Astrocyte (in vitro differentiated cells and primary cell): ENCODE measurements around the gene CCSER1. TPM values are rescaled to one million over a fixed set of nuclear protein-coding genes. Genes with fewer than 3 reads are reported as not detected.

Experiments used
- DNase-seq: peaks from one replicate; pipeline ENCODE4 v3.0.0-alpha.2; 2010; ENCODE audit warnings: low read depth
- FAIRE-seq: peaks from 2 replicates; lab custom pipeline; 2011; peaks lifted over from hg19 to GRCh38; lab: Jason Lieb, UNC
- H2AFZ ChIP-seq: 2 replicates; pipeline ENCODE4 v1.6.0; 2012; ENCODE audit warnings: low read depth, low read length, inconsistent platforms
- H3K27ac ChIP-seq: 2 replicates; pipeline ENCODE4 v1.5.1; 2011; ENCODE audit warnings: low read depth, low read length, inconsistent platforms
- H3K27me3 ChIP-seq: 2 replicates; pipeline ENCODE4 v1.6.0; 2011; ENCODE audit warnings: low read length, inconsistent platforms; ENCODE audit not compliant: insufficient read depth
- H3K36me3 ChIP-seq: 2 replicates; pipeline ENCODE4 v1.5.1; 2011; ENCODE audit warnings: low read length, inconsistent platforms; ENCODE audit not compliant: insufficient read depth
- H3K4me1 ChIP-seq: 2 replicates; pipeline ENCODE4 v1.5.1; 2011; ENCODE audit warnings: low read length, inconsistent platforms; ENCODE audit not compliant: insufficient read depth
- H3K4me2 ChIP-seq: 2 replicates; pipeline ENCODE4 v1.6.0; 2012; ENCODE audit warnings: low read length, inconsistent platforms
- H3K4me3 ChIP-seq: 2 replicates; pipeline ENCODE4 v1.5.1; 2011; ENCODE audit warnings: low read depth, mild to moderate bottlenecking, low read length, inconsistent platforms; ENCODE audit not compliant: insufficient read depth
- H3K79me2 ChIP-seq: 2 replicates; pipeline ENCODE4 v1.6.0; 2012; ENCODE audit warnings: mild to moderate bottlenecking, low read length, inconsistent platforms; ENCODE audit not compliant: insufficient read depth
- H3K9ac ChIP-seq: 2 replicates; pipeline ENCODE4 v1.6.0; 2012; ENCODE audit warnings: mild to moderate bottlenecking, low read length, inconsistent platforms
- H3K9me3 ChIP-seq: 2 replicates; pipeline ENCODE4 v1.5.1; 2012; ENCODE audit warnings: low read depth, mild to moderate bottlenecking, low read length, inconsistent platforms; ENCODE audit not compliant: insufficient read depth
- H4K20me1 ChIP-seq: 2 replicates; pipeline ENCODE4 v1.6.0; 2012; ENCODE audit warnings: low read length, inconsistent platforms; ENCODE audit not compliant: insufficient read depth
- H3K27ac Mint-ChIP-seq: one replicate; pipeline ENCODE4 v1.8.0; 2021; ENCODE audit warnings: mild to moderate bottlenecking, mixed read lengths; ENCODE audit not compliant: unreplicated experiment
- H3K27me3 Mint-ChIP-seq: one replicate; pipeline ENCODE4 v1.8.0; 2021; ENCODE audit warnings: low read depth, mixed read lengths; ENCODE audit not compliant: unreplicated experiment
- H3K36me3 Mint-ChIP-seq: one replicate; pipeline ENCODE4 v1.8.0; 2021; ENCODE audit warnings: low read depth, mixed read lengths; ENCODE audit not compliant: unreplicated experiment
- H3K4me1 Mint-ChIP-seq: one replicate; pipeline ENCODE4 v1.8.0; 2021; ENCODE audit warnings: low read depth, mixed read lengths; ENCODE audit not compliant: unreplicated experiment
- H3K4me3 Mint-ChIP-seq: one replicate; pipeline ENCODE4 v1.8.0; 2021; ENCODE audit warnings: mild to moderate bottlenecking, moderate library complexity, mixed read lengths; ENCODE audit not compliant: unreplicated experiment
- H3K9me3 Mint-ChIP-seq: one replicate; pipeline ENCODE4 v1.8.0; 2021; ENCODE audit warnings: mild to moderate bottlenecking, mixed read lengths; ENCODE audit not compliant: unreplicated experiment
- EZH2 ChIP-seq: IDR thresholded peaks from 2 replicates; pipeline ENCODE4 v1.6.1; 2012; ENCODE audit warnings: mild to moderate bottlenecking, low read length, inconsistent platforms; ENCODE audit not compliant: insufficient read depth
- total RNA-seq: library from RNA; stranded (reverse); gene quantifications from 2 replicates; pipeline ENCODE4 v1.2.1, GENCODE V29; 2021
- TF ChIP-seq, protein P1 (sequence below): IDR thresholded peaks from 2 replicates; pipeline ENCODE4 v1.5.1; 2011; ENCODE audit warnings: low read depth, mild to moderate bottlenecking, inconsistent platforms, low read length, moderate library complexity; ENCODE audit not compliant: insufficient read depth

The CCSER1 gene
- total RNA-seq, 1 donor from 2014 or later: 2.2 TPM

DNA sequence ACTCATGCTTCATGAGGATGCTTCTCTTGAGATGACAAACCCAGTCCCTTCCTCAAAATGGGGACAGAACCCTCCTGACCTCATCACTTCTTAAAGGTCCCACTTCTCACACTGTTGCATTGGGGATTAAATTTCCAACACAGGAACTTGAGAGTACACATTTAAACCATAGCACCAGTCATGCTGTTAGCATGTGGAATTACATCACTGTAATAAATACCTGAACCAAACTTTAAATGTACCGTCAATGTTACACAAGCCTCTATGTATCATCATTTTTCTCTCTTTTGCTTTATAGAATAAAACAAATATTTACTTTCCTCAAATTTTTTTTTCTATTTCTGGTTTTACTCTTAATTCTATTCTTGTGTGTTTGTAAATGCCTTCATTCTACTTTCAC is 448.2 kb downstream of the CCSER1 start:
- H3K36me3 ChIP-seq: no peaks in the 10 kb centered on the region
- no peaks in the 10 kb centered on the region for H3K27me3 Mint-ChIP-seq
- H3K79me2 ChIP-seq: no peaks in the 10 kb centered on the region
- no peak overlapping the region for H3K4me3 Mint-ChIP-seq
- no peak for FAIRE-seq
- no peaks in the 10 kb centered on the region for H3K36me3 Mint-ChIP-seq
- no peaks in the 10 kb centered on the region for H3K9me3 Mint-ChIP-seq
- no peaks in the 10 kb centered on the region for H3K27me3 ChIP-seq
- no peak overlapping the region for H2AFZ ChIP-seq
- H4K20me1 ChIP-seq: no peaks in the 10 kb centered on the region
- no peak overlapping the region for H3K4me2 ChIP-seq
- no peaks in the 10 kb centered on the region for H3K9me3 ChIP-seq
- H3K4me1 Mint-ChIP-seq: peaks cover 2% of the 10 kb centered on the region
- no peak for DNase-seq
- no peak overlapping the region for H3K27ac ChIP-seq
- H3K4me1 ChIP-seq: no peaks in the 10 kb centered on the region
- H3K9ac ChIP-seq: no peak overlapping the region
- H3K4me3 ChIP-seq: no peak overlapping the region
- no peak for TF ChIP-seq EZH2
- TF ChIP-seq, protein P1, sequence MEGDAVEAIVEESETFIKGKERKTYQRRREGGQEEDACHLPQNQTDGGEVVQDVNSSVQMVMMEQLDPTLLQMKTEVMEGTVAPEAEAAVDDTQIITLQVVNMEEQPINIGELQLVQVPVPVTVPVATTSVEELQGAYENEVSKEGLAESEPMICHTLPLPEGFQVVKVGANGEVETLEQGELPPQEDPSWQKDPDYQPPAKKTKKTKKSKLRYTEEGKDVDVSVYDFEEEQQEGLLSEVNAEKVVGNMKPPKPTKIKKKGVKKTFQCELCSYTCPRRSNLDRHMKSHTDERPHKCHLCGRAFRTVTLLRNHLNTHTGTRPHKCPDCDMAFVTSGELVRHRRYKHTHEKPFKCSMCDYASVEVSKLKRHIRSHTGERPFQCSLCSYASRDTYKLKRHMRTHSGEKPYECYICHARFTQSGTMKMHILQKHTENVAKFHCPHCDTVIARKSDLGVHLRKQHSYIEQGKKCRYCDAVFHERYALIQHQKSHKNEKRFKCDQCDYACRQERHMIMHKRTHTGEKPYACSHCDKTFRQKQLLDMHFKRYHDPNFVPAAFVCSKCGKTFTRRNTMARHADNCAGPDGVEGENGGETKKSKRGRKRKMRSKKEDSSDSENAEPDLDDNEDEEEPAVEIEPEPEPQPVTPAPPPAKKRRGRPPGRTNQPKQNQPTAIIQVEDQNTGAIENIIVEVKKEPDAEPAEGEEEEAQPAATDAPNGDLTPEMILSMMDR: no peak
- H3K27ac Mint-ChIP-seq: no peak overlapping the region

DNA sequence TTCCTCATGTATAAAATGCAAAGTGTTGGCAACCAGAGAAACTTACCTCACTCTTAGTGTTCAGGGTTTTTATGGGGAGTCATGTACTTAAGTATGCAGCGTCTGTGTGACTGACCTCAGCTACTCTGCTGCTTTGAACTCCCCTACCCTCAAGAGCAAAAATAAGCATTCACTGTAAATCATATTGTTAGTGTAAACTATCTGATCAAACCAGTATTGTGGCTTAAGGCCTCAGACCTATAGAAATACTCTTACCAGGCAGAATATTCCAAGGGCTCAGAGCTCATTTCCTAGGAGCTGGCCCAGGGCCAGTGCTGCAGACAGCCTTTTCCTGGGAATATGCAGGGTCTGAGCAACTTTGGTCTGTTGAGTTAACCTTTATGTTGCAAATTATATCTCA is 453.1 kb downstream of the CCSER1 start:
- no peaks in the 10 kb centered on the region for H3K27me3 Mint-ChIP-seq
- no peaks in the 10 kb centered on the region for H3K27me3 ChIP-seq
- H3K9me3 ChIP-seq: no peaks in the 10 kb centered on the region
- H3K4me3 Mint-ChIP-seq: no peak overlapping the region
- H4K20me1 ChIP-seq: no peaks in the 10 kb centered on the region
- H2AFZ ChIP-seq: no peak overlapping the region
- TF ChIP-seq, protein P1: no peak
- no peak for TF ChIP-seq EZH2
- H3K36me3 Mint-ChIP-seq: no peaks in the 10 kb centered on the region
- no peaks in the 10 kb centered on the region for H3K79me2 ChIP-seq
- DNase-seq (no peak), FAIRE-seq (no peak)
- no peak overlapping the region for H3K4me2 ChIP-seq
- no peak overlapping the region for H3K27ac ChIP-seq
- no peak overlapping the region for H3K4me3 ChIP-seq
- no peak overlapping the region for H3K27ac Mint-ChIP-seq
- H3K9ac ChIP-seq: no peak overlapping the region
- no peaks in the 10 kb centered on the region for H3K4me1 ChIP-seq
- H3K4me1 Mint-ChIP-seq: peaks cover 7% of the 10 kb centered on the region
- H3K9me3 Mint-ChIP-seq: no peaks in the 10 kb centered on the region
- H3K36me3 ChIP-seq: no peaks in the 10 kb centered on the region

DNA sequence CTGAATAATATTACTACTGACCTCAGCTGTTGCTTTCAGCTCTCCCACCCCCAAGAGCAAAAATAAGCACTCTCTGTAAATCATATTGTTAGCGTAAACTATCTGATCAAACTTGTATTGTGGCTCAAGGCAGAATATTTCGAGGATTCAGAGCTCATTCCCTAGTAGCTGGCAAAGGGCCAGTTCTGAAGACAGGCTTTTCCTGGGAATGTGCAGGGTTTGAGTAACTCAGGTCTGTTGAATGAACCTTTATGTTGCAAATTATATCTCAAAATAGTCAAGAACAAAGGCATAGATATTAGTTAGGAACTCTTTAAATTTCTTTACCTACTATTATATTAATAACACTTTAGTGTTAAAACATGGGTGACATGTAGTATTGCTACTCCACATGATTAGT is 454.9 kb downstream of the CCSER1 start:
- Histone ChIP-seq H3K9me3 (no peaks in the 10 kb centered on the region), H3K27me3 (no peaks in the 10 kb centered on the region), H3K4me2 (no peak overlapping the region), H4K20me1 (no peaks in the 10 kb centered on the region), H3K4me1 (no peaks in the 10 kb centered on the region), H2AFZ (no peak overlapping the region), H3K4me3 (no peak overlapping the region), H3K36me3 (no peaks in the 10 kb centered on the region), H3K79me2 (no peaks in the 10 kb centered on the region), H3K9ac (no peak overlapping the region), H3K27ac (no peak overlapping the region)
- Mint-ChIP-seq H3K27me3 (no peaks in the 10 kb centered on the region), H3K9me3 (no peaks in the 10 kb centered on the region), H3K4me1 (peaks cover 4% of the 10 kb centered on the region), H3K4me3 (no peak overlapping the region), H3K36me3 (no peaks in the 10 kb centered on the region), H3K27ac (no peak overlapping the region)
- TF ChIP-seq, protein P1: no peak
- no peak for TF ChIP-seq EZH2
- FAIRE-seq (no peak), DNase-seq (no peak)
